GM12878 (cell line): ENCODE data around the gene PPP2R5D. TPM values are rescaled to one million over a fixed set of nuclear protein-coding genes. Genes with fewer than 3 reads are reported as not detected.

Experiments used
- ATAC-seq: fragments of 200-7000 bp; cut with Tn5 transposase; 3 replicates; pipeline ENCODE4 v1.9.1; 2020; ENCODE audit warnings: mild to moderate bottlenecking, moderate library complexity
- BruUV-seq: library from RNA; stranded (reverse); fragments of 400-500 nt; replicated peaks from 2 replicates; lab custom pipeline; 2021; lab: Mats Ljungman, UMichigan
- CTCF ChIA-PET: fragments of 300-600 bp; sonication (Branson Sonifier 250); formaldehyde crosslinking; extraction: SDS; loops from one replicate; lab custom pipeline; 2021; ENCODE audit warnings: inconsistent platforms; lab: Yijun Ruan, JAX
- POLR2A ChIA-PET: fragments of 350-600 bp; formaldehyde crosslinking; extraction: SDS; loops from one replicate; lab custom pipeline; 2021; ENCODE audit warnings: inconsistent platforms; lab: Charles Lee
- RAD21 ChIA-PET: fragments of 300-600 bp; sonication (Branson Sonifier 250); formaldehyde crosslinking; loops from one replicate; lab custom pipeline; 2023; ENCODE audit warnings: antibody characterized with exemption; ENCODE audit not compliant: unreplicated experiment; lab: Charles Lee
- SMC1A ChIA-PET: fragments of 300-600 bp; sonication (Branson Sonifier 250); formaldehyde crosslinking; loops from one replicate; lab custom pipeline; 2023; ENCODE audit not compliant: unreplicated experiment, uncharacterized antibody; lab: Charles Lee
- DNase-seq: peaks from one replicate; pipeline ENCODE4 v3.0.0-alpha.2; 2011; ENCODE audit warnings: low read depth, low spot score
- FAIRE-seq: peaks from 3 replicates; lab custom pipeline; 2011; peaks lifted over from hg19 to GRCh38; lab: Jason Lieb, UNC
- H2AFZ ChIP-seq: 2 replicates; pipeline ENCODE4 v1.6.0; 2011; ENCODE audit warnings: low read depth, low read length, control low read depth; ENCODE audit not compliant: control insufficient read depth
- H3K27ac ChIP-seq: 2 replicates; pipeline ENCODE4 v1.5.1; 2011; ENCODE audit warnings: control low read depth; ENCODE audit not compliant: control insufficient read depth, insufficient read depth
- H3K27me3 ChIP-seq, 2 experiments: replicated peaks in 1 of 2; 2 replicates each; pipeline versions ENCODE4 v1.6.0 to v1.6.1; 2011; ENCODE audit warnings: low read length in 1 of 2; ENCODE audit not compliant: control insufficient read depth in 2 of 2, insufficient read depth in 2 of 2
- H3K36me3 ChIP-seq, 2 experiments: 2 replicates each; pipeline ENCODE4 v1.5.1; 2011; ENCODE audit warnings: low read length in 1 of 2; ENCODE audit not compliant: control insufficient read depth in 2 of 2, insufficient read depth in 2 of 2
- H3K4me1 ChIP-seq: 2 replicates; pipeline ENCODE4 v1.6.1; 2011; ENCODE audit warnings: mild to moderate bottlenecking, low read length, moderate library complexity, mixed read lengths; ENCODE audit not compliant: control insufficient read depth, insufficient read depth
- H3K4me2 ChIP-seq: 2 replicates; pipeline ENCODE4 v1.6.0; 2011; ENCODE audit warnings: control low read depth; ENCODE audit not compliant: control insufficient read depth, insufficient read depth
- H3K4me3 ChIP-seq: fragments of 200-600 bp; sonication (generic); 2 replicates; pipeline ENCODE4 v1.5.1; 2016
- H3K79me2 ChIP-seq: 2 replicates; pipeline ENCODE4 v1.6.0; 2011; ENCODE audit warnings: low read length; ENCODE audit not compliant: control insufficient read depth, insufficient read depth
- H3K9ac ChIP-seq: 2 replicates; pipeline ENCODE4 v1.8.0; 2011; ENCODE audit warnings: low read length, control low read depth, mixed read lengths; ENCODE audit not compliant: control insufficient read depth, insufficient read depth
- H3K9me3 ChIP-seq: replicated peaks from 3 replicates; pipeline ENCODE4 v1.5.1; 2011; ENCODE audit warnings: mild to moderate bottlenecking, low read length; ENCODE audit not compliant: control insufficient read depth, insufficient read depth
- H4K20me1 ChIP-seq: 2 replicates; pipeline ENCODE4 v1.6.0; 2011; ENCODE audit not compliant: control insufficient read depth, insufficient read depth
- CTCF ChIP-seq, 3 experiments: IDR thresholded peaks in 2 of 3; conservative IDR thresholded peaks in 1 of 3; 2 replicates each; pipeline ENCODE4 v1.5.1; 2011; ENCODE audit warnings: low read depth in 3 of 3, low read length in 3 of 3, mild to moderate bottlenecking in 3 of 3, control low read depth in 2 of 3, moderate library complexity in 2 of 3, inconsistent platforms in 1 of 3, mixed read lengths in 1 of 3; ENCODE audit not compliant: control insufficient read depth in 2 of 3, insufficient read depth in 1 of 3; ENCODE audit errors: extremely low read depth in 1 of 3
- HDAC6 ChIP-seq: fragments of 200-600 bp; sonication (generic); IDR thresholded peaks from one replicate; pipeline ENCODE4 v1.8.0; 2017; ENCODE audit warnings: antibody characterized with exemption; ENCODE audit not compliant: unreplicated experiment
- NFYB ChIP-seq: IDR thresholded peaks from 2 replicates; pipeline ENCODE4 v1.6.1; 2011; ENCODE audit warnings: low read depth, mild to moderate bottlenecking, low read length, improper control_type of control experiment, moderate library complexity; ENCODE audit not compliant: insufficient read depth
- RBBP5 ChIP-seq: fragments of 200-600 bp; sonication (generic); conservative IDR thresholded peaks from 2 replicates; pipeline ENCODE4 v1.6.1; 2016
- SMC3 ChIP-seq: IDR thresholded peaks from 2 replicates; pipeline ENCODE4 v1.6.1; 2011; ENCODE audit warnings: low read length, improper control_type of control experiment, borderline replicate concordance
- SUZ12 ChIP-seq: fragments of 200-600 bp; sonication (generic); IDR thresholded peaks from one replicate; pipeline ENCODE4 v1.6.1; 2018; ENCODE audit warnings: antibody characterized with exemption, mild to moderate bottlenecking; ENCODE audit not compliant: unreplicated experiment
- ZBTB4 ChIP-seq: fragments of 450-650 bp; formaldehyde crosslinking; IDR thresholded peaks from 2 replicates; pipeline ENCODE4 v1.4.0; 2022; ENCODE audit warnings: mild to moderate bottlenecking, moderate library complexity
- ZBTB40 ChIP-seq: fragments of 450-650 bp; IDR thresholded peaks from 2 replicates; pipeline ENCODE4 v1.6.1; 2016; ENCODE audit warnings: mild to moderate bottlenecking, moderate library complexity, borderline replicate concordance
- WGBS: methylation state at CpG from one replicate; pipeline ENCODE4 v1.1.6; 2016; ENCODE audit warnings: low lambda C conversion rate; ENCODE audit not compliant: insufficient replicate concordance, insufficient coverage; ENCODE audit errors: missing lambda C conversion rate; 5-methylcytosine and 5-hydroxymethylcytosine counted together
- in situ Hi-C: fragments of 300-500 bp; cut with MboI; formaldehyde crosslinking; loops from 9 replicates; pipeline ENCODE4 v1.14.3; 2018; ENCODE audit warnings: mixed read lengths
- intact Hi-C: fragments of 100-400 bp; cut with micrococcal nuclease; formaldehyde crosslinking; loops from one replicate; pipeline ENCODE4 v1.14.2; 2022; ENCODE audit not compliant: unreplicated experiment
- polyA plus RNA-seq, 11 experiments: library from polyadenylated mRNA; depleted of rRNA in 4 of 11; unstranded in 6 of 11; stranded (reverse) in 5 of 11; fragments of >200 nt; fragmentation: Nextera tagmentation in 4 of 11; fragmentation: Illumina TruSeq in 1 of 11; extraction: Ambion mirVana in 4 of 11; extraction: Trizol in 1 of 11; gene quantifications; 1 replicate in 1 of 11; 2 replicates in 10 of 11; pipeline versions ENCODE4 v1.2.1 to v1.2.3, GENCODE V29; 2011 to 2016; ENCODE audit warnings: inconsistent platforms in 2 of 11, missing spikeins in 2 of 11, low read depth in 1 of 11
- total RNA-seq, 4 experiments: library from RNA; depleted of rRNA in 3 of 4; stranded (reverse); fragments of >200 nt in 3 of 4; fragmentation: Illumina TruSeq in 1 of 4; extraction: Trizol in 1 of 4; gene quantifications; 2 replicates each; pipeline versions ENCODE4 v1.2.1 to v1.2.3, GENCODE V29; 2013 to 2021

The PPP2R5D gene
- total and polyA plus RNA-seq, 10 of the 15 experiments (the other 5 are each of a cell fraction or from before 2014, with no cell fraction given): 1.5 to 59.0 (median 32.0) TPM

- TF ChIP-seq ZBTB4 (CRISPR knock-in tag) (no peak), SUZ12 (no peak), HDAC6 (no peak), RBBP5 (no peak)
These were observed 21.1 kb upstream of the PPP2R5D start (continued) for GRCh38 chr6:42963179-42963854.

DNA sequence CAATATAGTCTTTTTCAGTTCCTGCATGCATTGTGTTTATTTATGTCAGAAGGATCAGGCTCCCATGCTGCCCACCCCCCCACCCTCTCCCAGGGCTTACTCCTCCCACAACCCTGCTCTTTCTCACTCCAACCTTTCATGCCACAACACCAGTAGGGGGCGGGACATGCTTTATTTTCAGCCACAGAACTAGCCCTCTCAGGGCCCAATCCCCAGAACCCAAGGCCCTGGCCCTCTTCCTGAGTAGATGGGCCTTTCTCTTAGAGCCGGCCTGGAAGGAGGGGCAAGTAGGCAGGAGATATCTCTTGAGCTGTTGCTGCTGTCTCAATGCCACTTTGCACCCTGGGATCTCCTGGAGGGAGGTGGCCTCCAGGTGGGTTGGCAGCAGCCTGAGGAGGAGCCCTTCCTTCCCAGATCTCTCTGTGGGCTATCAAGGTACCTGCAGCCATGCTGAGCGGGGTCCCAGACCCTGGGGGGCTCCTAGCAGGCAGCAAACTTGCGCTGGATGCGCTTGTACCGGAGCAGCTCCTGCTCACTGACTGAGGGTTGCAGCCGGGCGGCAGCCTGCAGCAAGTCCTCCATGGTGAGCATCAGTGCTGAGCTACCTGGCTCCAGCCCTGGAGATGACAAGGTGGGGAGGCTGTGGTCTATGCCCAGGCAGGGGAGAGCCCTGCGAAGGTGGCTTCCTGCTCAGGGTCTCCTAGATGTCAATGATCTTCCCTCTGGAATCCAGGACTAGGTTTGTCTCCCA is 20.3 kb upstream of the PPP2R5D start:
- peak; percentile 88 for ATAC-seq
- TF ChIP-seq ZBTB40: no peak
- peak; percentile 8; the same call in 1 of the 2 replicates for TF ChIP-seq SMC3
- peak in 2 of 3 experiments; percentile 42 to 44; a peak in 4 of 6 replicates for TF ChIP-seq CTCF (IDR thresholded peaks at IDR 0.05 in 2 of 3, conservative IDR thresholded peaks at IDR 0.05 in 1 of 3; ENCODE audit: control insufficient read depth in 2 of 3, extremely low read depth in 1 of 3, insufficient read depth in 1 of 3, low read depth in 3 of 3, low read length in 3 of 3)
- TF ChIP-seq NFYB: no peak

More for the DNA sequence above, 20.3 kb upstream of the PPP2R5D start:
- in situ Hi-C loops (no loop called here), intact Hi-C loops (no loop called here)
- no TSS peak for BruUV-seq
- no peaks in the 10 kb centered on the region for H3K27me3 ChIP-seq
- POLR2A ChIA-PET: interaction anchor here (0.5 to 1.3 kb wide), 3 partner anchors 20 to 95 kb away, joined by 3 to 4 read pairs (median 4); partner anchors contain the start of genes MRPL2 and PPP2R5D
- H3K4me2 ChIP-seq: no peak overlapping the region
- FAIRE-seq (no peak), DNase-seq (no peak)
- H3K4me3 ChIP-seq: no peak overlapping the region
- no peak overlapping the region for H2AFZ ChIP-seq
- no peaks in the 10 kb centered on the region for H3K79me2 ChIP-seq
- H4K20me1 ChIP-seq: no peaks in the 10 kb centered on the region
- no peak overlapping the region for H3K9ac ChIP-seq
- no peaks in the 10 kb centered on the region for H3K4me1 ChIP-seq
- no peak overlapping the region for H3K27ac ChIP-seq
- CTCF ChIA-PET: interaction anchor here (0.9 to 2.5 kb wide), 13 partner anchors 10 to 630 kb away, joined by 3 to 15 read pairs (median 4); partner anchors contain the start of genes CNPY3, CUL7 and PEX6
- H3K9me3 ChIP-seq: no peaks in the 10 kb centered on the region
- H3K36me3 ChIP-seq: no peaks in the 10 kb centered on the region; a peak in 2 of 4 replicates
- RAD21 ChIA-PET: interaction anchor here (0.9 to 2.1 kb wide), 5 partner anchors 9 to 183 kb away, joined by 3 to 12 read pairs (median 4); no protein-coding TSS in a partner anchor
- SMC1A ChIA-PET: interaction anchor here (1.3 to 1.8 kb wide), 3 partner anchors 16 to 179 kb away, joined by 3 to 5 read pairs (median 3); no protein-coding TSS in a partner anchor
- 87% methylated on average over 9 of the region's 9 CpGs for WGBS
